ENCODE results near the gene ANGEL1. TPM values are rescaled to one million over a fixed set of nuclear protein-coding genes. Genes with fewer than 3 reads are reported as not detected.

ANGEL1 gene
- polyA plus RNA-seq, 3 donors, result 26.1 to 39.2 (median 26.1) TPM

DNA sequence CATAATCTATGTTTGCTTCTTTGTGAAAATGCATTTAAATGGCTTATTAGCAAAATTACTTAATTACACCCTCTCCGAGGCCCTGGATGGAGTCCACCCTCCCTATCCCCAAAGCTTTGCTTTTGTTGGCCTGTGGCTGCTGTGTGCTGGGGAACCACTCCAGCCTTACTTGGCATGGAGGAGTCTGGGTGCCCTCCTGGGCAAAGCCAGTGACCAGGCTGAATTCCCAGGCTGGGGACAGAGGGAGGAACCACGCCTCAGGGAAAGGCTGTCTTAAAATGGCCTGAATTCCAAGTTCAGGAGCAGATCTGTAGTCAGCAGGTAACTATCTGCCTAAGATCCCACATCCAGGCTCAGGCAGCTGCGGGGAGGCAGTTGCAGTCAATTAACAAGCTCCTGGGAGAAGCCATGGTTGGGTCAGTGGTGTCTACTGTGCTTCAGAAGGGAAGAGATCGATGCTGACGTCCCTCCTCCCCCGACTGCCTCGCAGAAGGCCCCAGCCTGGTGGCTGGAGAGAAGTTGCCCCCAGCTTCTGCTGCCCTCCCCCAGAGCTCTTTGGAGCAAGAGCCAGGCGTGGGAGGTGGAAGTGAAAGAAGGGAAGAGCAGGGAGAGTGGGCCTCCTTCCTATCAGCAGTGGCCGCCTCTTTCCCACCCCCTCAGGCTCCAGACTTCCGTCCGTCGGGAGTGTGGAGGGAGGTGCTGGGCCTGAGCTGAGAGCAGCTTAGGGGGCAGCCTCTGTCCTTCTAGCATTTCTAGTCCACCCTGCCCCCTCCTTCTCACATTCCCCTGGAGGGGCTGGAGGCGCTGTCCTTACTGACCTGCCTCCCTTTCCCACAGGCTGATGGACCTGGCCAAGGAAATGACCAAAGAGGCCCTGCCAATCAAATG is 40.1 kb downstream of the ANGEL1 start:
- peak; percentile 53 to 86 (median 74) for DNase-seq (ENCODE audit: extremely low read depth in 1 of 11, low read depth in 9 of 11, low spot score in 4 of 11)

DNA sequence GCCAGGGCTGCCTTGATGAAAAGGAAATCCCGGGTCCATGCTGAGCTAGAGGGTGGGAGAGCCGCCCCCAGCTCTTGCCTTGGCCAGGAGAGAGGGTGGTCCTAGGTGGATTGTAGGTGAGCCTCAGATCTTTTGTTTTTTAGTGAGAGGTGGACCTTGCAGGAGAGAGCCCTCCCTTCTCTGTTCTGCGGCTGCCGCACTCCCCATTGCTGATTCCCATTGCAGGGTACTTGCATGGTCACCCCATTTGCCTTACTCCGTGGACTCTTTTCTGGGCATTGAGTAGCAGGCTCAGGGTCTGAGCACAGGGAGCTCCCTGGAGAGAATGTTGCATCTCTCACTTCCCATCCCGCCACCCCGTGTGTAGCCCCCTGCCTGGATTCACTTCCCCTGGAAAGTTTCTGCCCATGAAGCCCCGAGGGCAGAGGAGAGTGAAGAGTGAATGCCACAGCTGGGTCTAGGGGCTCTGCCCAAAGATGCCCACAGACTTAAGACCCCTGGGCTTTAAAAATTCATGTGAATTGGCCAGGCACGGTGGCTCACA is 41.2 kb downstream of the ANGEL1 start:
- DNase-seq (ENCODE audit: extremely low read depth in 1 of 11, low read depth in 9 of 11, low spot score in 4 of 11), result no peak

DNA sequence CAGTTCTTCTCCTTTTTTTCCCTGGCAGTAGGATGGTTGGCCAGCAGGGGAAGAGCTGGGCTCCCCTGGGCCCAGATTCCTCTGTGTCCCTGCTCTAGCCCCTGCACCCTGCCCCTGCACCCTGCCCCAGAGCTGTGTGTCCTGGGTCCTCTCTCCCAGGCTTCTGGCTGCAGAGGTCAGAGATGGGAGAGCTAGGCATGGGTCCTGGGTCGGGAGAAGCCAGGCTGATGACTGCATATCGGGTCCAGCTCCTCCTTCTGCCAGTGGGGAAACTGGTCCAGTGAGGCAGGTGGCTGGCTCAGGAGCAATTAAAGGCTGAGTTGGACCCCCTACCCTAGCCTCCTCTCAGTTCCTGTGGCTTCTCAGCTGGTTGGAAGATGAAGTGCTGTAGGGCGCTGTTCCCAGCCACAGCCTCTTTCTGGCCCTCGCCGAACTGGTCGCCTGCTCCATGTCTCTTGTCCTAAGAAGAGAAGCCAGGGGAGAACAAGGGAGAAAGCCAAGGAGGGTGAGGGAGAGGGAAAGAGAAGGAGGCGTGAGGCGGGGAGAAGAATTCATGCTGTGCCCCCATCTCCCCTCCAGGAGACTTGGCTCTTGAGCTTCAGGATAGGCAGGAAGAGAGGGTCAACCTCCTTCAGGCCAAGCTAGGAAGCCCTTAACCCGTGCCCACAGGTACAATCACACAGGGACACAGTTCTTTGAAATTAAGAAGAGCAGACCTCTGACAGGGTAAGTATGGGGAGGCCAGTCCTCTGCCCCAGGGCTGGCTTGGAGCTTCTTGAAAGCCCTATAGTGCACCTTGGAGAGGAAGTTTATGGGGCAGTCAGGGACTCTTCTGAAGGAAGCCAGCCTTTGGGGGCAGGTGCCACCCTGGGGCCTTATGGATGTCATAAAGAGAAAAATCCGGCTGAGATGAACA is 41.9 kb downstream of the ANGEL1 start:
- no peak for DNase-seq (ENCODE audit: extremely low read depth in 1 of 11, low read depth in 9 of 11, low spot score in 4 of 11)

DNA sequence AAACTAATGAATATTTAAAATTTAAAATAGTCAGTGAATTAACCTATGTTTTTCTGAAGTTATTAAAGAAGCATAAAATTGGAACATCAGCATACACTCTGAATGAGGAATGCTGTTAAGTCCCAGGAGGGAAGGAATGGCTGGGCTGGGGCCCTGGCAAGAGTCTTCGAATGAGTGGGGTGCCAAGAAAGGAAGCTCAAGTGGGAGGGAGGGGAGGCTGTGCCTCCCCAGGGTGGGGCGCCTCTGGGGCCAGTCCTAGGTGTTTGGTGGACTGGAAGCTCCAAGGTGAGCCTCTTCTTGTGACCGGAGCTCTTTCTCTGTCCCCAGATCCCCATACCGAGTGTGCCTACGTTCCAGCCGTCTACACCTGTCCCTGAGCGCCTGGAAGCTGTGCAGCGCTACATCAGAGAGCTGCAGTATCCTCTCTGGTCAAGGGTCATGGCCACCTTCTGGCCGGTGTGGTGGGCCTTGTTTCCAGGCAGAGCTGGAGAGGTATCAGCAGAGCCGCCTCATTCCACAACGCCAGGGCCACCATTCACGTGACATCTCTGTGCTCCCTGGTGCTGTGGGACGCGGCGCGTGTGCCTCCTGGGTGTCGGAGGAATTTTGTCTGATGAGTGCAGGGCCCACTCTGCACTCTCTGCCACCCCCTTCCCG is 42.9 kb downstream of the ANGEL1 start:
- DNase-seq (ENCODE audit: extremely low read depth in 1 of 11, low read depth in 9 of 11, low spot score in 4 of 11), result no peak

DNA sequence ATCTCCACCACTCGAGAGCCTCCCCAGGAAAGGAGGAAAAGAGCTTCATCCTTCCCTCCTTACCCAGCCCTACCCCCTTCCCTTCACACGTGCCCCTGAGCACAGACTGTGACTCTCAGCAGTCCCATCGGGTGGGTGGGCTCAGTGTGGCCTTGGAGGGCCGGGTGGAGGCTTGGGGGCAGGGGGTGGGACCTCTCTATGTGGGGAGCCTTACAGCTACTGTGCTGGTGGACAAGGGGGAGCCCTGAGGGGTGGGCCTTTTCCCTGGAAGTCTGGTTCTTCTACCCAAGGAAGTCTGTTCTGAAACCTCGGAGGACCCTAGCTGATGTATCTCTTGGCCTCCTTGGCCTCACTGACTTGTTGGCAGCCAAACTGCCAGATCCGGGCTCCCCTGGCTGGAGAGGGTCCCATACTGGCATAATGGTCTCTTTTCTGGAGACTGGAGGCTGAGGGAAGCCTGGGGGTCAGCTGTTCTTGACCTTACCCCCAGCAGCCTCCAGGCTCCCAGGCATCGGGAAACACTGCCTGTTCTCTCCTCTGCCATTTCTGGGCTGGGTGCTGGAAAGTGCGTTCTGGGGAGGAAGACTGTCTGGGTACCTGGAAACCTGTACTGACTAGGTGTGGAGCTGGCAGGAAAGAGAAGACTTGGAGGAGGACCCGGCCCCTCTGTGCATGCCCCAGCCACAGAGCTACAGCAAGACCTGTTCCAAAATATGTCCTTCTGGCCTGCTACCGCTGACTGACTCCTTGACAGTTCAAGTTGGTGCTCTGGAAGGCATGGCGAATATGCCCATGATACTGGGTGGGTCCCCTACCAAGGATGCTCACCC is 43.8 kb downstream of the ANGEL1 start:
- no peak for DNase-seq (ENCODE audit: extremely low read depth in 1 of 11, low read depth in 9 of 11, low spot score in 4 of 11)

DNA sequence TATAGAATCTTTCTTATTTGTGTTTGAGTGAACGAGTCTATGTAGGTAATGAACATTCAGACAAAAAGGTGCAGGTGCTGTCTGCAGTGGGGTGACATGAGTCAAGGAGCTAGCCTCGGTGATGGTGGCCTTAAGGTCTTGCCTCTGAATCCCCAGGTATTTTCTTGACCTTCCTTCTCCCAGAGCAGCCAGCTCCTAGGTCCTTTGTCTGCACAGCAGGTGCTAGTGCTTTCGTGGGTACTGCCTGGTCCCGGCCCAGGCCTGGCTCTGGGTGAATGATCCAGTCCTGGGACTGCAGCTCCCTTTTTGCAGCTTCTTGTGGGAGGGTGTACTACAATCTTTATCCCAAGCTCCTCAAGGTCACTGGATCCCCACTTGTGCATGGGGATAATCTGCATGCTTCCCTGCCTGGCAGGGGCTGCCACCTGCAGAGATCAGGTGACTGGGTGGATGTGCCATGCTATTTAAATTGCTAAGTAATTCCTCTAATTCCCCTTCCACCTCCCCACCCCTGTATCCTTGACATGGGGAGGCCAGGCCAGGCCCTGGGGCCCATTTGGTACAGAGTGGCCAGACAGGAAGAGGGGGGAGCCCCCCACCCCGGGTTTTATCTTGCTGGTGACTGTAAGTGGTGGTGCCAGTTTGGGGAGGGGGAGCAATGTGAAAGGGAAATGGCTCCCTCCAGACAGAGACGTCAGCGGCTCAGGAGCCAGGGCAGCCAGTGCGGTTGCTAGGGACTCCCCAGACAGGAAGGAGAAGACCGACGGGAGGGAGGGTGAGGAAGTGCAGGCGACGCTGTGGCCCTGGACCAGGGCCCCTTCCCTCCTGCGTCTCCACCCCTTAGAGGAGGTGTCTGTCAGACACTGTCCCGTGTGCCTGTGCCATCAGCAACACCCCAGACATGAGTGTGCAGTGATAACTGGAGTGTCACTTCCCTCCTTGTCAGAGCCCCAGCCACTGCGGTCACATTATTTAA is 44.7 kb downstream of the ANGEL1 start:
- DNase-seq (ENCODE audit: extremely low read depth in 1 of 11, low read depth in 9 of 11, low spot score in 4 of 11), result peak in 2 of 11 donors; percentile 38 to 45

DNA sequence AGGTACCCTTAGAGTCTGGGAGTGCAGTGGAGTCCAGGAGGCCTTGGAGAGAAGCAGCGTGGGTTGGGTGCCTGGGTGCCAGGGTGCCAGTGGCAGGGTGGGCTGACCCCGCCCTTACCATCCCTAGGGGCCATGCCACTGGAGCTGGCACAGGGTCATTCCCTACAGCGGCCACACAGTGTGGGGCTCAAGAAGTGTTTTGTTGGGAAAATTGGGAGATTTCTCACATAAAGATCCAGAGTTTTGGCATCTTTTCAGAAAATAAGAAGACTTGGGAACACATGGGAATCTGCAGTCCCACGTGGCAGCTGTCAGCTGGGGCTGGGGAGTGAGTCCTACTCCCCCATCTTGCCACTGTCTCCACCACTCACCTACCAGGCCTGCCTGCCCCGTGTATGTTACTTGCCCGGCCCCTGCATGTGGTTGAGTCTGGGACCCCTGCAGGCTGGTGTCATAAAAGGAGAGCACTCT is 47.2 kb downstream of the ANGEL1 start:
- DNase-seq (ENCODE audit: extremely low read depth in 1 of 11, low read depth in 9 of 11, low spot score in 4 of 11), result no peak

DNA sequence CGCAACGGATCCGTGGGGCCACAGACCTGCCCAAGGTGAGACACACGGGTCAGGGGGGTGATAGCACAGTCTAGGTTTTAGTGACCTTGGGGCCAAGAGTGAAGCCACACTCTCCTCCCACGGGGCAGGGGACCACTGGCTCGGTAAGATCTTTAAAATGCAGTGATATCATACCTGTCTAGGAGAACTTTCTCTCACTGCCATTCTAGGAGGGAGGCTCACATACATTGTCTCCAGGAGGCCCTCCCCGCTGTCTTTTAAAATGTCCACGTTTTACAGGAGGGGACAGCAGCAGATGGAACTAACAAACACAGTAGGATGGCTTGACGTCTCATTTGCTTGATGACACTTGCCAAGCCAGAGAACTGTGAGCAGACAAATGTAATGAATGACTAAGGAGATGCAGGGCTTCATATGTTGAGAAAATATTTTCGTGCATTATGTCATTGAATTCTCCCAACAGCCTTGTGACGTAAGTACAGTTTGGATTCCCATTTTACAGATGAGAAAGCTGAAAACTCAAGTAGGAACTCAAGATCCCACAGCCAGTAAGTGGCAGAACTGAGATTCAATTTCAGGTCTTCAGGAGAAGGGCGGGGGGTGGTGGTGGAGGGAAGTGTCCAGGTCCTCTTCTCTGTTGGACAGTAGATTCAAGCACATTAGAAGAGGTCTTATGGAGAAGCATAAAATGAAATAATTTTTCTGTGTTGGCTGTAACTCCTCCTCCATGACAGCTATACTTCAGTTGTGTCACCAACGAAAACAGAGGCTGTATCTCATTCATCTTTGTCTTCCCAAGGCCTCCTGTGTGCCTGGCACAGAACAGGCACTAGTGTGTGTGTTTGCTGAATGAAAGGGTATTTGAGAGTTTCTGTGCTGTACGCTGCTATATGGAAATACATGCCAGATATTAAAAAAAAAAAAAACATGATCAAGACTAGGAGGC is 49.3 kb downstream of the ANGEL1 start:
- DNase-seq (ENCODE audit: extremely low read depth in 1 of 11, low read depth in 9 of 11, low spot score in 4 of 11), result no peak

DNA sequence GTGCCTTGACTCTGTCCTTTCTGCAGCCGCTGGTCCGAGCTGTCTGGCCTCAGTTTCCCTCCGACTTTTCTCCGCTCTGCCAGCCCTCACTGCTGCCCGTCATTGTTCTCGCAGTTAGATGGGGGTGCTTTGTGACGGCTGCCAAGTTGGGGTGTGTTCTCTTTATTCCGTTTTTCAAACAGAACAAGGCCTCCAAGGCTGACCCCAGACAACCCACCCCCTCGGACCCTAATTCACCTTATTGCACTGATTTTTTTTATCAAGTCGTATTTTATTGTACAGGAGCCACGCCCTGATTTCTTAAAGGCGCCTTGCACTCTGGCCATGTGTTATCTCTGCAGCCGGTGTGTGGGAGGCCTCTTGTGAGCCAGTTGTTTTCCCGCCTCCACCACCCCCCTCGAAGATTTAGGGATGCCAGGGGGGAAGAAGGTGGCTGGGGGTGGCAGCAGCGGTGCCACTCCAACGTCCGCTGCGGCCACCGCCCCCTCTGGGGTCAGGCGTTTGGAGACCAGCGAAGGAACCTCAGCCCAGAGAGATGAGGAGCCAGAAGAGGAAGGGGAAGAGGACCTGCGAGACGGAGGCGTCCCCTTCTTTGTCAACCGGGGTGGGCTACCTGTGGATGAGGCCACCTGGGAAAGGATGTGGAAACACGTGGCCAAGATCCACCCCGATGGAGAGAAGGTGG is 50.1 kb downstream of the ANGEL1 start:
- no peak for DNase-seq (ENCODE audit: extremely low read depth in 1 of 11, low read depth in 9 of 11, low spot score in 4 of 11)

DNA sequence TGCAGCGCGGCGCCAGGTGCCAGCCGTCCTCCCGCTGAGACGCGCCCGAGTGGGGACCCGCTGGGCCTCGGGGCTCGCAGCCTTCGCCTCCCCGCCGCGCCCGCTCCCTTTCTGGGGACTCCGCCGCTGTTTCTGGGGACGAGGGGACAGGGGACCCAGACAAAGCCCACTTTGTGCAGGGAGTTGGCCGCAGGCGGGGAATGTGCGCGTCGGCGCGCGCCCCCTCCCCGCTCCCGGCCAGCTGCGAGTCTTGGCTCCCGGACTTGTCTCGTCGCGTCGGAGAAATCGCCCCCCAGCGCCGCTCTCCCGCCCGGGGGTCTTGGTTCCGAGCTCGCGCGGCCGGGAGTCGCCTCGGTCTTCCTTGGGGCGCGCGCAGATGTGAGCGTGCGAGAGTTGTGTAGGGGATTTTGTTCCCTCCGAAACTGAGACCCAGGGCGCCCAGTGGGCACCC is 50.7 kb downstream of the ANGEL1 start:
- no peak for DNase-seq (ENCODE audit: extremely low read depth in 1 of 11, low read depth in 9 of 11, low spot score in 4 of 11)

DNA sequence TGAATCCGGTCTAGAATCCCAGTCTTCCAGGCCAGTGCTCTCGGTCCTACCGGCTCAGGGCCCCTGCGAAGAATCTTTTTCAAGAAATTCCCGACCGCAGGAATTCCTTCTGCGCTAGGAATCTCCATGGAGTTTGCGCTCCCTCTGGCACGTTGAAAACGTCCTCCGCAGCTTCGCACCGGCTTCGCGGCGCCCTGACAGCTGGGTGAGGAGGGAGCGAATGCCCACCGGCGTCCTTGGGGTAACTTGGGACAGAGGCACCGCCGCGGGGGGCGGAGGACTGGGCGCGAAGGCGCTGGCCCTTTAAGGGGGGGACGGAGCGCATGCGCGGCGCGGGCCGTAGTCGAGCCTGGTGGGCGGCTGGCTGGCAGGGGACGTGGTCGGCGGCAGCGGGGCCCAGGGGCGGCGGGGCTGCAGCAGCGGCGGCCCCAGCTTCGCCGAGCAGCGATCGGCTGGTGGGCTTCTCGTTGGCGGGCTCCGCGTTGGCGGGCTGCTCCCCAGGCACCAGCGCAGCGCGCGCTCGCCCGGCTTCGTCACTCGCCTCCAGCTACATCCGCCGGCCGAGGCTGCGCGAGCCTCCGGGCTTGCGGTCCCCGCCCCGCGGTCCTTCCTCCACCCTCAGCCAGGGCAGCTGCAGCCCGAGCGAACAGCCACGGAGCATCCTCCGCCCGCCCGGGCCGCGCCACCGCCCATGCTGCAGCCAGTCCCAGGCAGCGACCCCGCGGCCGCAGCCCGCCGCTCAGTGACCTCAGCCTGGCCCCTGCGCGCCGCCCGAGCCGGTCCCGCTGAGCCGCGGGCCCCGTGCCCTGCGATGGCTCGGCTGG is 51.3 kb downstream of the ANGEL1 start, which contains the start of gene VASH1:
Gene VASH1, plus strand, starts transcription at position 333 of the 824 bp plus-strand sequence. CDS start 1,354 bp downstream, outside the sequence.
- peak in 4 of 11 donors; percentile 35 to 52 (median 48) for DNase-seq (ENCODE audit: extremely low read depth in 1 of 11, low read depth in 9 of 11, low spot score in 4 of 11)

DNA sequence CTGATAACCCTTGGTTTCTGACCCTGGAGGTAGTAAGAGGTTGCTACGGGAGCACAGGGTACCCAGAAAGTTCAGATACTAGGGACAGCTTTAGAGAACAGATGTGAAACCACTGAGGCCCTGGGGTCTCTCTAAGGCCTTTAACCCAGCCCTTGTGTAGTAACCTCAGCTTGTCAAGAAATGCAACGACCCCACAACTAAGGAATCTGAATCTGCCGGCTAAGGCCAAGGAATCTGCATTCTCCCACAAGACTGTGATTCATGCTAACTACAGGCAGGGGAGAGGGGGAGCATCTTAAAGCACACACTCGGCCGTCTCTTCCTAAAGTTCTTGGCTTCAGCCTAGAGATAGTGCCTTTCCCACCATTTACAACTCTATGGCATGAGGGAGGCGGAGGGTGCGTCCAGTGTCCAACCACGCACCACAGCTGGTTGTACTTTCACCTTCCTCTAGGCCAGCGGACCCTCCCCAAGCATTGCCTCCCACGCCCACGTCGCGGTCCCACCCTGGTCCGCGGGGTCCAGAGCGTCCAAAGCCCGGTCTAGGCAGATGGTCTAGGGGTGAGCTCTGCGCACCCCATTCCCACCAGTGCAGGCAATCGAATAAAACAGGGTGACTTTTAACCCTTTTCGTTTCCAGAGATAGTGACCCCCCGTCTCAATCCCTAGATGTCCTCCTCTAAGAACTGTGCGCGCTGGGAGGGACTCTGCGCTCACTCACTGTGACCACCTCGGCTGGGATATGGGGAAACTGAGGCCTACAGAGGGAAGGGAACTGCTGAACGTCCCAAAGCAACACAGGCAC is 52.1 kb downstream of the ANGEL1 start:
- DNase-seq (ENCODE audit: extremely low read depth in 1 of 11, low read depth in 9 of 11, low spot score in 4 of 11), result no peak

DNA sequence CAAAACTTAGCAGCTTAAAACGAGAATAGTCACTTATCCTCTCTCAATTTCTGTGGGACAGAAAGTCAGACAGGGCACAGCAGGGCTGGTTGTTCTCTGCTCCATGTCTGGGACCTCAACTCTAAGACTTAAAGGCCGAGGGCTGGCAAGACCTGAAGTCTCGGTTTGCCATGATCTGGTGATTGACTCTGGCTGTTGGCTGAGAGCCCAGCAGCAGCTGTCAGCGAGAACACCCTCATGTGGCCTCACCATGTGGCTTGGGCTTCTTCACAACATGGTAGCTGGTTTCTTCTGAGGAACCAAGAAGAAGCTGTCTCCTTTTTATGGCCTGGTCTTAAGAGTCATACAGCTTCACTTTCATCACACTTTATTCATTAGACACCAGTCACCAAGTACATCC is 53.1 kb downstream of the ANGEL1 start:
- DNase-seq (ENCODE audit: extremely low read depth in 1 of 11, low read depth in 9 of 11, low spot score in 4 of 11), result no peak

DNA sequence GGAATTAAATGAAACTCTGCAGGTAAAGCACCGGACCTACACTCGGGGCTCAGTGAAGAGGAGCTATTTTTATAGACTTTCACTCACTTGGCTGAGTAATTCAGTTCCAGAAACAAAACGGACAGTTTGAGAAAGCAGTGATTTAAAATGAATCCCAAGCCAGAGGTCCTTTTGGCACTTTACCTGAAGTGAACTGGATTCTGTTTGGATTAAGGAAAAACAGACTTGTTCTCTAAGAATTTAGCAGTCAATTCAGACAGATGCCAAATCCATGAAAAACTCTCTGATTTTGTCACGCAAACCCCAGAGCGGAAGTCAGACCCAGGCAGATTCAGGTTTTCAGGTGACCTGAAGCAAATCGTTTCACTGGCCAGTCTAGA is 56.3 kb downstream of the ANGEL1 start:
- DNase-seq (ENCODE audit: extremely low read depth in 1 of 11, low read depth in 9 of 11, low spot score in 4 of 11), result no peak
